Amygdala (tissue), 56 donors: ENCODE measurements around the gene UBAC2.

Experiments used
- DNase-seq, 56 donors: peaks; one replicate each; lab custom pipeline; 2025; lab: John Stamatoyannopoulos, UW

Gene UBAC2

GRCh38 chr13:99200432-99201167, at the start of gene UBAC2:
UBAC2 (plus strand) TSS chr13:99200854; CDS start chr13:99200909, 55 bp downstream.
- DNase-seq: peak; percentile 45 to 97 (median 85)

- no peak for DNase-seq
These were observed 49.1 kb upstream of the UBAC2 start for GRCh38 chr13:99151516-99151915.

- DNase-seq: no peak
These were observed 47.4 kb upstream of the UBAC2 start for GRCh38 chr13:99153219-99153618.

GRCh38 chr13:99154064-99154463, 46.6 kb upstream of the UBAC2 start:
- no peak for DNase-seq

- DNase-seq: no peak
These were observed 44.8 kb upstream of the UBAC2 start for GRCh38 chr13:99155821-99156220.

- DNase-seq: no peak
These were observed 43.6 kb upstream of the UBAC2 start for GRCh38 chr13:99157046-99157445.

GRCh38 chr13:99158846-99159245, 41.8 kb upstream of the UBAC2 start:
- DNase-seq: no peak

GRCh38 chr13:99159331-99160061, 41.2 kb upstream of the UBAC2 start:
- DNase-seq: no peak

GRCh38 chr13:99160415-99160814, 40.2 kb upstream of the UBAC2 start:
- DNase-seq: no peak

GRCh38 chr13:99161512-99161911, 39.1 kb upstream of the UBAC2 start:
- DNase-seq: no peak

- DNase-seq: no peak
These were observed 37.9 kb upstream of the UBAC2 start for GRCh38 chr13:99162567-99163361.

- no peak for DNase-seq
These were observed 36.4 kb upstream of the UBAC2 start for GRCh38 chr13:99164226-99164625.

GRCh38 chr13:99165753-99166587, 34.7 kb upstream of the UBAC2 start:
- no peak for DNase-seq

GRCh38 chr13:99172951-99173350, 27.7 kb upstream of the UBAC2 start:
- no peak for DNase-seq

- DNase-seq: no peak
These were observed 27.0 kb upstream of the UBAC2 start for GRCh38 chr13:99173606-99174005.

GRCh38 chr13:99174533-99175100, 26.0 kb upstream of the UBAC2 start:
- no peak for DNase-seq

- DNase-seq: peak in 43 of 56 donors; percentile 2 to 77 (median 32)
These were observed 24.1 kb upstream of the UBAC2 start for GRCh38 chr13:99176309-99177276.

GRCh38 chr13:99178636-99179035, 22.0 kb upstream of the UBAC2 start:
- DNase-seq: no peak

GRCh38 chr13:99179460-99179859, 21.2 kb upstream of the UBAC2 start:
- DNase-seq: no peak
